GM18909 (cell line): ENCODE measurements around the gene NSG1.
"Not testable (repeated sequence)": the region's sequence is repeated elsewhere in the genome, so short reads cannot be mapped to it uniquely, and the experiment has no call there.

ENCODE experiments used
- ATAC-seq: cut with Tn5 transposase; IDR thresholded peaks from one replicate; pipeline ENCODE4 v1.9.1; 2021; ENCODE audit warnings: mild to moderate bottlenecking; ENCODE audit not compliant: unreplicated experiment, poor library complexity

NSG1 gene

DNA sequence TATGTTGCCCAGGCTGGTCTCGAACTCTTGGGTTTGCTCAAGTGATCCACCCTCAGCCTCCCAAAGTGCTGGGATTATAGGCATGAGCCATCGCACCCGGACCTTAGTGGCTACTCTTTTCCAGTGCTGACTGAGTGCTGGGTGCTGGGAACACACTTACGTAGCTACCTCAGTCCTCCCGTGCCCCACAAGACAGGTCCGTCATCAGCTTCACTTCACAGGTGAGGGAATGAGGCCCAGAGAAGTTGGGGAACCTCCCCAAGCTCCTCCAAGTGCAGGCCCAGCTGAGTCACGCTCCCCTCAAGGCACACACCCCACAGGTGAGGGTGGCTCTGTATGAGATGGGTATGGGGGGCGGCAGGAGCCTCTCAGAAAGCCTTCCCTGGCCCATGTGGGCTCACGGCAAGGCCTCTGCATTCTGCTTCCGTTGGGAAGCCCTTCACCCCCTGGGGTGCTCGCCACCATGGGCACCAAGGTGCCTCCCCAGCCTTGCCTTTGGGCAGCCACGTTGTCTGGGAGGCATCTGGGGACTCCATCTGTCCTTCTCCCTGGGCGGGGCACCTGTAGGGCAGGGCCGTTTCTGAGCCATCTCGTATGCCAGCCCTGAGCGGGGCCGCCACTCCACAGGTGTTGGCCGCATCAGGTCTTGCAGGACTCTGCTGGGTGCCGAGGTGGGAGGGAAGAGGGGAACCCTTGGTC is 28.4 kb downstream of the NSG1 start:
- ATAC-seq, result no peak

DNA sequence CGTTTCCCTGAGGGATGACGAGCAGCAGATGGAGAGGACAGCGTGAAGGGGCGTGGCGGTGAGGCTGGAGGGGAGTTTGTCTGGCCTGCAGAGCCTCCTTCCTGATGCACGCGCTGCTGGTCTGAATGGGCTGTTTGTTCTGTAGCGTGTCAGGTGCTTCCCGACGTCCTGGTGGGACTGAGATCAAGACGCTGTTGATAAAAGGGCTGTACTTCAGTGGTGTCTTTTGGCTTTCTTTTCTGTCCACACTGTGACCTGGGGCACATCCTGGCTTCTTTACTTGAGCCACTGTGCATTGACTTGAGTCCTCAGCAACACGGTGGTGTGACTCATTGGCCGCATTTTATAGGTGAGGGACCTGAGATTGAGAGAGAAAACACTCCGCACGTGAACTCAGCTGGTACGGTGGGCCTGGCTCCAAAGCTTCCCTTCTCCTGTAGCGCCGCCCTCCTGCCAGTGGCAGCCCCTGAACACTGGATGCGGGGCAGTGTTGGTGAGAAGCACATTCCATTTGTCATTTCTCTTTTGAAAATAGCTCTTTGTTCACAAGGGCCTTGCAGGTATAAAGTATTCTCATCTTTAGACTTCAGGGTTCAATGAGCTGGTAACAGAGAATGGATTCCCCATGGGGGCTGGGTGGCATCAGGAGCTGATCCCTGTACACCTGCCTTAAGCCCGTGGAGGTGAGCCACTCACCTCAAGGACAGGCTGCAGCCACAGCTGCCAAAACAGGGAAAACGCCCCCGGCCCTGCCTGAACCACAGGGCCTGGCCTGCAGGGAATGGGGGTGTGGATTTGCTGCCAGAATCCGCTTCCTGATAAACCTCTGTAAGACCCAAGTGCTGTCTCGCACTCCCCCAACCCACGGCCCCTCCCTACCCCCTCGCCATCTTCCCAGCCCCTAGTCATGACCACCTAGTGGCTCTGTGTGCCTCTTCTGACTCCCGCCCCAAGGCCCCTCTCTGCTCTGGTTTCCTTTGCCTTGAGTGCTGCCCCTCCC is 29.2 kb downstream of the NSG1 start:
- ATAC-seq, result no peak

DNA sequence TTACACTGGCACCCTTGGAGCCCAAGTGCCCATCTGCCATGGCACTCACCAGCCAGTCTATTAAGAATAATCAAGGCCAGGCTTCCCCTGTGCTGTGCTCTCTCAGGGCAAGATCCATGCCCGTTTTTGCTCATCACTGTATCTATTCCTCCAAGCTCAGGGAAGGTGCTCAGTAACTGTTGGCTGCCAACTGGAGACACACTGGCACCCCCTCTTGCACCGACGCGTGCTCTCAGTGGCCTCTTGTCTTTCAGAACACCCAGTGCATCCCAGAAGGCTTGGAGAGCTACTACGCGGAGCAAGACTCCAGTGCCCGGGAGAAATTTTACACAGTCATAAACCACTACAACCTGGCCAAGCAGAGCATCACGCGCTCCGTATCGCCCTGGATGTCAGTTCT is 30.1 kb downstream of the NSG1 start:
- ATAC-seq, result no peak

DNA sequence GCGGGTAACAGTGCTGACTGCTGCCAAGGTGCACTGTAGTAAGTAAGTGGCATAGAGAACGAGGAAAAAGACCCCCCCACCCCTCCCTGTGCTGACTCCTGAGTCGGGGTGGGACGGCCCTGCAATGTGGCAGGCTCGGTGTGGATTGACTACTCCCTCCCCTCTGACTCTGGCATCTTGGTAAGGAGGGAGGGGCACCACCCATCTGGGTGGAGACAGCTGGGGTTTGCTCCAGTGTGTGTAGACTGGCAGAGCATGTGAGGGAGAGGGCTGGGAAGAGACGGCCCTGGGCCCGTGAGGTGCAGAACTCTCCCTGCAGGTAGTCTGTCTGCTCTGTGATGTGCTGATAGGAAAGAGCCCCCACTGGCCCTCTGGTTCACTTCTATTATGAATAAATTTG is 31.0 kb downstream of the NSG1 start:
- no peak for ATAC-seq

DNA sequence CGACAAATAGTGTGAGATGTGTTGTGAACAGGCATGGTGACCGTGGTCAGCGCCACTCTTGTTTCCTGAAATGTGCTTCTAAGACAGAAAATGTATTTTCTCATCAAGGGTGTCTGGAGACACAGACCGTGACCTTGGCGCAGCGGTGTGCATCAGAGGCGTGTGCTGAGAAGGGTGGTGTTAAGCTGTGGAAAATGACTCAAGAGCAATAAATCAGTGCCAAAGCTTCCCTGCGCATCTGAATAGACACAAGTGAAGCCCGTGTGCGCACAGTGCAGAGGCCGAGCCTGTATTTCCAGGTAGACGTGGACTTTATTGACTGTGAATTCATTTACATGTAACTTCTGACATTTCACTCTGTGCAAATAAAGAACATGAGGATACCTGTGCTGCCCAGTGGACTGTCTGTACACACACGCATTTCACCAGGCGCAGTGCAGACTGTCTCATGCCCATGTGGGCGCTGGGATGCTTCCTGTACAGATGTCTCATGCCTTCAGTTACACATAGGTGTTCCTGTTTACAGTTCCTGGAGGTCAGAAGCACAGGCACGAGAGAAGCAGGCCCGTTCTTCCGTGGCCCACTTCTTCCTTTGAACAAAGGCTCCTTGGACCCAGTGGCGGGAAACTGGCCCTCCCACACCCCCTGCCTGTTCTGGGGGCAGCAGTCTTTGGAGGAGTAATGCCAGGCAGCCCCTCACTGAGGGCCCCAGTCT is 31.9 kb downstream of the NSG1 start:
- no peak for ATAC-seq

DNA sequence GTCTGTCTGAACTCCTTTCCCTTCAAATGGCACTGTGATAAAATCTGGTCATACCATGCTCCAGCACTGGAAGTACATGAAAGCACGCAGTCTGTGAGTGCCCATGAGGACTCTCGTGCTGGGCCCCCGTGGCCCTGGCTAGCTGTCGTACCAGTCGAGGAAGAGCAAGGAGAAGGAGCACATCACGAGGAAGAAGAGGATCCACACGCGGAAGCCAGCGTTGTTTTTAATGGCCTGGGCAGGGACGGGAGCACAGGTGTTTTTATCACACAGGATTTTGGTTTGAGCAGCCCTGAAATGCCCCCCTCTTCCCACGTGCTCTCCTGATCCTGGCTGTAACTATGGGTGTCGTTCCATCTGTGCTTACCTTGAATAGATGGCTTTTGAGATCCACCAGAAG is 33.0 kb downstream of the NSG1 start:
- ATAC-seq, result no peak

DNA sequence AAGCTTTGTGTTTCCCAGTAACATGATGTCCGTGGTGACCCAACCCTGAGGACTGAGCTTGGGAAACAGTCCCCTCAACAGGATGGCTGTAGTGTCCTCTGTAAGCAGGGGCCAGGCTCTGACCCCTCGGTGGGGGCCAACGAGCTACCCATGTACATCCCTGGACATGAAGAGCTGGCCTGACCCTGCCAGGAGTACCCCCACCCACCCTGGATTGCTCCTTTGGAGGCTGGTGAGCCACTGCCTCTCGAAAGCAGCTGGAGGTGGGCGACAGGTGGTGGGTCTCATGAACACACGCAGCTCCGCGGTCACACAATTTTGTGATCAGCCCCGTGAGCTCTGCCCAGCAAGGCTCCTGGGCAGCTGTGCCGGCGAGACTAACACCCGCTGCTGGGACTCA is 33.5 kb downstream of the NSG1 start:
- no peak for ATAC-seq

DNA sequence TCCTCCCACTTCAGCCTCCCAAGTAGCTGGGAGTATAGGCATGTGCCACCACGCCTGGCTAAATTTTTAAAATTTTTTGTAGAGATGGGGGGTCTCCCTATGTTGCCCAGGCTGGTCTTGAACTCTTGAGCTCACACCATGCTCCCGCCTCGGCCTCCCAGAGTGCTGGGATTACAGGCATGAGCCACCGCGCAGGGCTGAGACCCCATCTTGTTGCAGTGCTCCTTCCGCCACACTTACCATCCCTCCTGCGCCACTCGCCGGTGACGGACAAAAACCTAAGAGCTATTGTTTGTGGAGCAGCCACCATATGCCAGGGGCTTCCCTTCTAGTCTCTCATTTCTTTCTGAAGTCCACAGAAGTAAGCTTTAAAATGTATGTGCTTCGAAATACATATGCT is 34.5 kb downstream of the NSG1 start:
- ATAC-seq, result no peak

DNA sequence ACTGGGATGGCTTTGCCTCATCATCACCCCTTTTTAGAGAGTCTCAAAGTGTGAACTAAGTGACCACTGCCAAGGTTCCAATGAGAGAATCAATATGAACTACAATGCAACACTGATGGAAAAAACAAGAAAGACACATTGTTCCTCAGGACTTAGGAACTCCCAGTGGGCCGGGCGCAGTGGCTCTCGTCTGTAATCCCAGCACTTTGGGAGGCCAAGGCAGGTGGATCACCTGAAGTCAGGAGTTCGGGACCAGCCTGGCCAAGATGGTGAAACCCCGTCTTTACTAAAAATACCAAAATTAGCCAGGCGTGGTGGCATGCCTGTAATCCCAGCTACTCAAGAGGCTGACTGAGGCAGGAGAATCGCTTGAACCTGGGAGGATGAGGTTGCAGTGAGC is 35.2 kb downstream of the NSG1 start:
- ATAC-seq, result not testable (repeated sequence)

DNA sequence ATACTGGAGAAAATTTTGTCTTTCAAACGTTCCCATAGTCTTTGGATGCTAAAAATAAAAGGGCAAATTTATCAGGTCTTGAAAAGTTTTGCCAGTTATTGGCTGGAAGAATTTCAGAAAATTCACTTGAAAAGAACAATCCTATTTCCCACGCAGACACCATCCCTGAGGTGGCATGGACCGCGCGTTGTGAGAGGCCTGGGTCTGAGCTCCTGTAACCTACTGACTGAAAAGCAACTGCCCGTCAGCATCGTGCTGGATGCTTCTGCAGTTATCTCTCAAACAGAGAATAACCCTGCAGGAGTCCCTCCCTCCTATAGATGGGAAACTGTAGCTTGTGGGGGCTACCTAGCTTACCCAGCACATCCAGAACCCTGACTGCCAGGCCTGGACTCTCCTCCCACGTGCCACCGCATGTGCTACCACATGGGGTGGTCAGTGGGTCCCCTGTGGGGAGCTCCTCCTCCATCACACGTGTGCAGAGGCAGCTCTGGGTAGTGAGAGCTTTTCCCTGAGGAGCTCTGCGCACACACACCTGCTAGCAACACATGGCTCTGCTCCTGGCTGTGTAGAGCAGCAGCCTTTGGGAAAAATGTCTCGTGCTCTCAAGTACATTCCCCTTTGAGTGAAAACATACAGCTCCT is 36.1 kb downstream of the NSG1 start:
- no peak for ATAC-seq

DNA sequence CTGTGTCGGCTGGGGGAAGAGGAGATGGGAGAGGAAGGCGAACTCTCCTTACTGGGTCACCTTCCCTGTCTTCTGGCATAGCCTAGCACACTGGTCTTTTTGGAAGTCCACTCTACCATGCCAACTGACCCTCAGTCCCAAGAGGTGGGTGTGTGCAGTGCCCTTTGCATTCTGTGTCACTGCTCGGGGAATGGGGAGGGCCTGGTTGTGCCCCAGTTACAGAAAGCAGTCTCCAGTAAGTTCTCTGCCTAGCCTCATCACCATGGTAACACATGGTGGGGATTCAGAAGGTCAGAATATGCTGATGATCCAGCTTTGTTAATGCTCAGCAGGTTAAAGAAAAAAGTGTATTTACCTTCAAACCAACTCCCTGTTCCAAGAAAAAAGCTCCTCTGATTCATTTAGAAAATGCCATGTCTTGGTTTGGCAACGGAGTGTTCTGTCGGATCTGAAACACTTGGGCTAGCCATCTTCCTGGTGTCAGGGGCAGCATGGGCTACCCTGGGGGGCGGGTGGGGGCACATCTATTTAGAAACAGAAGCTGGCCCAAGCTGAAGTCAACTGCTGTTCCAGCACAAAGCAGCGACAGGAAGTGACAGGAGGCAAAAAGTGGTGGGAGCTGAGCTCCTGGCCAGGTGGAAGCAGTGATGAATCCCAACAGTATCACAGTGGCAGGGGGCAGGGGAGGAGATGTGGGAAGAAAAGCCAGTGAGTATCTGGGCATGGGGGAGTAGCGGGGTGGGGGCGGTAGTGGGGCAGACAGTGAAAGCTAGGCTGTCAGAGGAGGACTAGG is 37.0 kb downstream of the NSG1 start:
- no peak for ATAC-seq

DNA sequence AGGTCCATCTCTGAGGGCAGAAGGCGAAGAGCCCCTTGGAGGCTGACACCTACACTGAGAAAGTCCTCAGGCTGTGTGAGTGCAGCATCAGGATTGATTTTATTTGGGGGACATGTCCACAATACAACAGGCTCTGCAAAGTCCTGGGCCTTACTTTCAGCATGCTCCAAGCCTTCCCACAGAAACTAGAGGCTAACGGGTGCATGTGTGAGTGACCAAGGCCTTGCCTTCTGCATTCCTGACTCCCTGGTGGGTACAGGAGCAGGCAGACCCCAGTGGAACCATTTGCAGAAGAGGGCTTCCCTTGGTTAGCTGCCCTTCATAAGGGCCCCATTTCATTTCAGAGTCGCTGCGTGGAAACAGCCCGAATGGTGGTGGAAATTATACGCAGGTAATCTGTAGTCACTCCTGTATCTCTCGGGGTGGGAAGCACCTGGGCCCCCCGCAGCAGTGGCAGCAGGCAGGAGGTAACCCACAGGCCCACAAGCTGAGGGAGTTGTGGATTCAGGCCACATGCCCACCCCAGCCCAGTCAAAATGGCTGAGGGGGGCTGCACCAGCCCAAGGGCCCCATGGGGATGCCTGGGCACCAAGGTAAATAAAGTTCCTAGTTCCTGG is 37.7 kb downstream of the NSG1 start:
- no peak for ATAC-seq

DNA sequence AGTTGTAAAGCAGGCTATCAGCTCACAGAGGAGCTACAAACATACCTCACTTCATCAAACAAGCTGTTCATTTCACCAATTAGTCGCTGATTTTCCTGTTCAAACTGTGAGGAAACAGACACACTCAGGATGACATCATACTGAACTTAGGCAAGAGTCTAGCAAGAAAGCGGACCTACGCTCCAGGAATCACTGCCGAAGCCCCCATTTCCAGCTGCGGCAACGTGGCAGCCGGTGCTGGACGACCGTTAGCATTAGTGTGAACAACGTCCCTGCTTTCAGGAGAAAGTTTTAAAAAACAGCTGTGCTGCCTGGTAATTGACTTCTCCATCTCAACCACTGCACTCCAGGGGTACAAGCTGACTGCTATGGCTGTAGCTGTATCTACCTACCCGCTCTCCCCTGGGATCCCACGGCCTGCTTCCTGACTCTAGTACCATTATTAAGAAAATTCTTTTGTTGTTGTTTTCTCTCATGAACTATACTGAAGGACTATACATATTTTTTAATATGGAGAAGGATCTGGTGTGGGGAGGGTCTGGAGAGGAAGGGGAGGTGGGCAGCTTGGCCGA is 38.3 kb downstream of the NSG1 start:
- no peak for ATAC-seq

DNA sequence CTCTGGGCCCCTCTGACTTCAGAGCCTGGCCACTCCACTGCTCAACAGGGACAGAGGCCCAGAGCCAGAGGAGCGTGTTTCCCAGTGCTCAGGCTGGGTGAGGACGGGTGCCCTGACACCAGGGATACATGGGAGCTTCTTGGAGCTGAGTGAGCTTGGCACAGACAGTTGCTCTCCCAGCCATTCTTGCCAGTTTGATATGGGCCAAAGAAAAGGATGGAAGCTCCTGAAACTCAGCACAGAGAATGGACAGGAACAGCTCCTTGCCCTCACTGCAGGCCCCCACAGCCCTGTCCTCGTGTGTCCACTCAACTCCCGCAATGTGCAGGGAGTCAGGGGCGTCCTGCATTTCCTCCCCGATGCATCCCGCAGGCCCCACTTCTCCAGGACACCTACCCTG is 38.8 kb downstream of the NSG1 start:
- no peak for ATAC-seq

DNA sequence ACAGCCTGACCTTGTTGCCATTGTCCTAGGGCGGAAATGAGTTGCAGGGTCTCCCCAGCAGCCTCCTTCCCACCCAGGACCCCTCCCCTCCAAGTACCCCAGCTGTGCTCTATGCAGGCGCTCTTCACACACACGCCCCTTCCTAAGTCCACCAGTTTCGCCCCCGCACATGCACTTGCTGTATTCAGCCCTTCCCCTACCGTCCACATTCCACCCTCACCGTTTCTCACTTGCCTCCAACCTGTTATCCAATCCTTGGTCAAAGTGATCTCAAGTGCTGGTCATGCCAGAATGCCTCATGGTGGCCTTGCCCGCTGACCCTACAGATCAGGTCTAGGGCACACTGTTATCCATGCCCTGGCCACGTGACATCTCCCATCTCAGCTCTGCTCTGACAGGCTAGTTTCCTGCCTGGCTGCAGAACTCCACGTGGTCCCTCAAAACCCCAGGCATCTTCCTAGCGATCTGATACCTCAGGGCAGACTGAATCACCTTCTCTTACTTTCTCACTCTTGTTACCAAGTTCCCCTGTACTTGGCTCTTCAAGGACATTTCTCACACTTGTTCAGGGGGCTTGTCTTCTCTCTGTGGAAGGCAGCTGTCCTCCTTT is 39.7 kb downstream of the NSG1 start:
- ATAC-seq, result no peak

DNA sequence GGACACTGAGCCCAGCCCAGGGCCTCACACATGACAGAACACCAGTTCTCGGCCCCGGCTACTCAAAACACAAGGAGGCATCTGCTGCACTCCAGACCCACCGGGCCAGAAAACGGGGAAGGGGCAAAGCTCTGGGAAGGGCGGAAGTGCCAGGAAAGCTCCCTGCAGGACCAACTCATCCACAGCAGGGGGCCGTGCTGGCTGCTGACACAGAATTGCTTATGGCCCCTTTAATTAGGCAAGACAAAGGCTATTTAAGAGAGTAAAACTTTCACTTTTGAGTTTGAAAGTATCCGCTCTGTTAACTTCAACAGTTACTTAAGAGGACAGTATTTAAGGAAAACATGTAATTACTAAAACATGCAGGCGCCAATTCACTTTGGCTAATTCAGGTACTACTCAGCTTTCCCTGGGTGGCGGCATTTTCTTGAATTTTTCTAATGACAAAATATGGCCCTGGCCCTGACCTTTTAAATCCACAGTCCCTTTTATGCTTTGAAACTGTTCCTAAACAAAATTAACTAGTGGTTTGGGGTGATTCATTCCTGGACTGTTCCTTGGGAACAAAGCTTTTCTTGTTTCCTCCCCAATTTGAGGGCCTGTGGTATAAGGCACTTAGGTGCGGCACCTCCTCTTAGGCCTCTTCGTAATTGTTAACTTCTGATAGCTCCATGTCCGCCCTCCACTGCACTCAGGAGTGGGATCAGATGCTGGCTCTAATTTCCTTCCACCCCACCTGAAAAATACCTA is 40.4 kb downstream of the NSG1 start:
- ATAC-seq, result no peak

DNA sequence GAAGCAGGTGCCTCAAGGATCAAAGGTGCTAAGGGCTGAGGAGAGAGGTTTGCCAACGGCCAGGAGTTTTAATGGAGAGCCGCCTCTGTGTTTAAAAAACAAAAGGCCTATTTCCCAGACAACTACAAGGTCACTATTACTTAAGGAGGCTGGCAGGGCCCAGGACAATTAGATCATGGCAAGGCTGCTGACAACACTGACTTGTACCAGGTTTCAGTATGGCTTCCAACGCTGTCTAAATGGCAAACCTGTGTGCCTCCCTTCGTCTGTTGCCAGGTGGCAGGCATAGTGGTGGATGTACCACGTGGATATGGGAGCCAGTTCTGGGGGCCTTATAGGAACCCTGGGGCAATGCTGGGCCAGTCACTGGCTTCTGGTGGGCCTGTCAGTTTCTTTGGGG is 41.0 kb downstream of the NSG1 start:
- ATAC-seq, result no peak
